IPS DF 6.9 (cell line): ENCODE data around the gene MDM2.
"Not testable (repeated sequence)": the region's sequence is repeated elsewhere in the genome, so short reads cannot be mapped to it uniquely, and the experiment has no call there.

Experiments
- DNase-seq: peaks from one replicate; pipeline ENCODE4 v3.0.0-alpha.2; 2013; ENCODE audit warnings: low read depth, low spot score
- H3K27ac ChIP-seq: one replicate; pipeline ENCODE4 v1.5.1; 2013; ENCODE audit warnings: low read length, control low read depth
- H3K27me3 ChIP-seq: 2 replicates; pipeline ENCODE4 v1.6.1; 2013; ENCODE audit warnings: mild to moderate bottlenecking, low read length; ENCODE audit not compliant: control insufficient read depth, insufficient read depth
- H3K36me3 ChIP-seq: 2 replicates; pipeline ENCODE4 v1.6.1; 2013; ENCODE audit warnings: low read length; ENCODE audit not compliant: control insufficient read depth, insufficient read depth
- H3K4me1 ChIP-seq: 2 replicates; pipeline ENCODE4 v1.6.1; 2013; ENCODE audit warnings: low read length; ENCODE audit not compliant: control insufficient read depth, insufficient read depth
- H3K4me3 ChIP-seq: 2 replicates; pipeline ENCODE4 v1.5.1; 2013; ENCODE audit warnings: mild to moderate bottlenecking, low read length
- H3K9me3 ChIP-seq: 2 replicates; pipeline ENCODE4 v1.6.1; 2013; ENCODE audit warnings: low read length, inconsistent platforms; ENCODE audit not compliant: control insufficient read depth, insufficient read depth
- WGBS: extraction: QIAGEN DNeasy Blood & Tissue Kit; methylation state at CpG from one replicate; pipeline ENCODE4 v1.1.7; 2013; ENCODE audit warnings: mixed read lengths, missing lambda C conversion rate; ENCODE audit not compliant: insufficient read length, insufficient coverage; 5-methylcytosine and 5-hydroxymethylcytosine counted together

The MDM2 gene

GRCh38 chr12:68806488-68807237 is 1.3 kb upstream of the MDM2 start:
- no peak overlapping the region for H3K27ac ChIP-seq
- H3K4me3 ChIP-seq: no peak overlapping the region
- H3K36me3 ChIP-seq: no peaks in the 10 kb centered on the region
- DNase-seq: no peak
- peaks cover 6% of the 10 kb centered on the region for H3K4me1 ChIP-seq
- WGBS: no CpG with 5 or more reads among the region's 18 CpGs
- H3K27me3 ChIP-seq: no peaks in the 10 kb centered on the region
- no peaks in the 10 kb centered on the region for H3K9me3 ChIP-seq

- H3K36me3 ChIP-seq, H3K27ac ChIP-seq, H3K9me3 ChIP-seq, DNase-seq, H3K27me3 ChIP-seq, H3K4me1 ChIP-seq: not testable (repeated sequence)
- no CpG with 5 or more reads among the region's 10 CpGs for WGBS
- H3K4me3 ChIP-seq: peak overlapping the region; percentile 61; the same call in 1 of the 2 replicates
Observed at GRCh38 chr12:68807274-68807575, 752 bp upstream of the MDM2 start.

GRCh38 chr12:68808388-68809189 is 612 bp downstream of the MDM2 start:
- DNase-seq: no peak
- no peaks in the 10 kb centered on the region for H3K27me3 ChIP-seq
- no peaks in the 10 kb centered on the region; the same call in 1 of the 2 replicates for H3K36me3 ChIP-seq
- H3K9me3 ChIP-seq: no peaks in the 10 kb centered on the region
- H3K4me3 ChIP-seq: peak overlapping the region; percentile 61
- WGBS: no CpG with 5 or more reads among the region's 61 CpGs
- H3K27ac ChIP-seq: no peak overlapping the region
- H3K4me1 ChIP-seq: peaks cover 6% of the 10 kb centered on the region

- no peak overlapping the region for H3K27ac ChIP-seq
- no peak for DNase-seq
- H3K27me3 ChIP-seq: no peaks in the 10 kb centered on the region
- no CpG with 5 or more reads among the region's 12 CpGs for WGBS
- H3K4me1 ChIP-seq: peaks cover 6% of the 10 kb centered on the region
- H3K36me3 ChIP-seq: no peaks in the 10 kb centered on the region; the same call in 1 of the 2 replicates
- peak overlapping the region; percentile 61; the same call in 1 of the 2 replicates for H3K4me3 ChIP-seq
- H3K9me3 ChIP-seq: no peaks in the 10 kb centered on the region
Observed at GRCh38 chr12:68809190-68810026, 1.4 kb downstream of the MDM2 start.

GRCh38 chr12:68810027-68810389 is 2.0 kb downstream of the MDM2 start:
- H3K36me3 ChIP-seq, H3K27me3 ChIP-seq, H3K9me3 ChIP-seq, DNase-seq, H3K27ac ChIP-seq, H3K4me1 ChIP-seq, H3K4me3 ChIP-seq: not testable (repeated sequence)
- no CpG with 5 or more reads among the region's 13 CpGs for WGBS

- H3K27ac ChIP-seq, H3K36me3 ChIP-seq, DNase-seq, H3K9me3 ChIP-seq, H3K4me3 ChIP-seq, H3K27me3 ChIP-seq, H3K4me1 ChIP-seq: not testable (repeated sequence)
- WGBS: no CpG with 5 or more reads among the region's 6 CpGs
Observed at GRCh38 chr12:68811573-68811972, 3.6 kb downstream of the MDM2 start.

GRCh38 chr12:68812553-68813241 is 4.7 kb downstream of the MDM2 start:
- DNase-seq: no peak
- Histone ChIP-seq H3K9me3 (no peaks in the 10 kb centered on the region), H3K4me3 (no peak overlapping the region), H3K27me3 (no peaks in the 10 kb centered on the region), H3K27ac (no peak overlapping the region), H3K36me3 (peaks cover 4% of the 10 kb centered on the region; the same call in 1 of the 2 replicates), H3K4me1 (no peaks in the 10 kb centered on the region)
- WGBS: no CpG with 5 or more reads among the region's 1 CpG

GRCh38 chr12:68813242-68813593 is 5.2 kb downstream of the MDM2 start:
- Histone ChIP-seq H3K27me3 (no peaks in the 10 kb centered on the region), H3K9me3 (no peaks in the 10 kb centered on the region), H3K36me3 (peaks cover 4% of the 10 kb centered on the region; the same call in 1 of the 2 replicates), H3K4me3 (no peak overlapping the region), H3K4me1 (no peaks in the 10 kb centered on the region), H3K27ac (no peak overlapping the region)
- DNase-seq: no peak
- no CpG with 5 or more reads among the region's 2 CpGs for WGBS

GRCh38 chr12:68814490-68815231 is 6.7 kb downstream of the MDM2 start:
- no peaks in the 10 kb centered on the region for H3K4me1 ChIP-seq
- WGBS: no CpG with 5 or more reads among the region's 3 CpGs
- no peaks in the 10 kb centered on the region for H3K27me3 ChIP-seq
- H3K9me3 ChIP-seq: no peaks in the 10 kb centered on the region
- H3K36me3 ChIP-seq: peaks cover 4% of the 10 kb centered on the region; the same call in 1 of the 2 replicates
- H3K27ac ChIP-seq: no peak overlapping the region
- H3K4me3 ChIP-seq: no peak overlapping the region
- DNase-seq: no peak
